GM21515 (cell line): Measurements from ENCODE around the gene PPP3R1.

Experiments used
- ATAC-seq: cut with Tn5 transposase; IDR thresholded peaks from one replicate; pipeline ENCODE4 v1.9.1; 2021; ENCODE audit not compliant: unreplicated experiment

The PPP3R1 gene

GRCh38 chr2:68157002-68157401 is 95.3 kb downstream of the PPP3R1 start:
- ATAC-seq = peak; percentile 35

- ATAC-seq = no peak
These were observed 95.9 kb downstream of the PPP3R1 start for GRCh38 chr2:68156419-68156818.

- ATAC-seq = no peak
These were observed 96.7 kb downstream of the PPP3R1 start for GRCh38 chr2:68155618-68156017.

- no peak for ATAC-seq
These were observed 99.5 kb downstream of the PPP3R1 start for GRCh38 chr2:68152681-68153347.

GRCh38 chr2:68151037-68151436 is 101.3 kb downstream of the PPP3R1 start:
- no peak for ATAC-seq

GRCh38 chr2:68141875-68142274 is 110.5 kb downstream of the PPP3R1 start:
- no peak for ATAC-seq

- no peak for ATAC-seq
These were observed 116.6 kb downstream of the PPP3R1 start for GRCh38 chr2:68135448-68136320.

GRCh38 chr2:68134554-68134953 is 117.8 kb downstream of the PPP3R1 start:
- no peak for ATAC-seq

GRCh38 chr2:68134120-68134519 is 118.2 kb downstream of the PPP3R1 start:
- no peak for ATAC-seq
